ENCODE results near the gene PYDC2.

The PYDC2 gene

GRCh38 chr3:191461113-191461595 lies at the start of gene PYDC2:
PYDC2 (plus strand) TSS chr3:191461163; CDS start chr3:191461163, 0 bp downstream.
- no peak for DNase-seq (ENCODE audit: low read depth in 2 of 2)

- DNase-seq (ENCODE audit: low read depth in 2 of 2), result no peak
These were observed 48.2 kb upstream of the PYDC2 start for GRCh38 chr3:191412759-191413158.

GRCh38 chr3:191414286-191414685 lies 46.7 kb upstream of the PYDC2 start:
- no peak for DNase-seq (ENCODE audit: low read depth in 2 of 2)

DNA sequence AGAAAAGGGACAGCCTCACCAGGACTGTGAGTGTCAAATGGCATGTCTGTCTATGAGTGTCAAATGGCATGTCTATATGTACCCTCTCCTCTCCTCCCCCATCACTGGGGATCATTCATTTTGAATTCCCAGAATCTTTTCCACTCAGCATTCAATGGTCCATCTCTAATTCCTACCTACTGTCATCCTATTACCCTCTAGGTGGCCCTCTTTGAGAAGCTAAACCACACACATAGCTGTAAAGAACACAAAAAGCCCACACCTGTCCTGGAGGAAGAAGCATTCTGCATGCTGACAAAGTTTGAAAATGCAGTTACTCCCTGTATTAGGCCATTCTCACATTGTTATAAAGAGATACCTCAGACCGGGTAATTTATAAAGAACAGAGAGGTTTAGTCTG lies 46.2 kb upstream of the PYDC2 start:
- no peak for DNase-seq (ENCODE audit: low read depth in 2 of 2)

- no peak for DNase-seq (ENCODE audit: low read depth in 2 of 2)
These were observed 45.4 kb upstream of the PYDC2 start for GRCh38 chr3:191415566-191415965.

GRCh38 chr3:191417457-191417729 lies 43.6 kb upstream of the PYDC2 start:
- no peak for DNase-seq (ENCODE audit: low read depth in 2 of 2)

DNA sequence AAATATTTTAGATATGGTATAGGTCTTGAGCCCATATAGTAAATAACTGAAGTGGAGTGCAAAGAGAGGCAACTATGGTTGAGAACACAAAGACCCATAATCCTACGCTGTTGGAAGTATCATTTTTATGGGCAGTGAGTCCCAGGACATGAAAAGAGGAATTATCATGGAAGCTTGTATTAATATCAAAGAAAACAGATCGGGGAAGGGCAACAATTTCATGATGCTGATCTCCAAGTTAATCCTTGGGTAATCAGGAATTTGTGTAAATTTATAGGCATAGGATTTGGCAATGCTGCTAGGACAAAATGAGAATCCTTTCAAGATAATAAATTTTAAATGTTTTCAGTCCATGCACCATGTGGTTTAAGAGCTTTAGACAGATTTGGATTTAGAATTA lies 40.2 kb upstream of the PYDC2 start:
- no peak for DNase-seq (ENCODE audit: low read depth in 2 of 2)

- no peak for DNase-seq (ENCODE audit: low read depth in 2 of 2)
These were observed 36.1 kb upstream of the PYDC2 start for GRCh38 chr3:191424881-191425280.

GRCh38 chr3:191425322-191425734 lies 35.6 kb upstream of the PYDC2 start:
- no peak for DNase-seq (ENCODE audit: low read depth in 2 of 2)

- DNase-seq (ENCODE audit: low read depth in 2 of 2), result no peak
These were observed 34.7 kb upstream of the PYDC2 start for GRCh38 chr3:191426311-191426710.

GRCh38 chr3:191428177-191428576 lies 32.8 kb upstream of the PYDC2 start:
- DNase-seq (ENCODE audit: low read depth in 2 of 2), result no peak

DNA sequence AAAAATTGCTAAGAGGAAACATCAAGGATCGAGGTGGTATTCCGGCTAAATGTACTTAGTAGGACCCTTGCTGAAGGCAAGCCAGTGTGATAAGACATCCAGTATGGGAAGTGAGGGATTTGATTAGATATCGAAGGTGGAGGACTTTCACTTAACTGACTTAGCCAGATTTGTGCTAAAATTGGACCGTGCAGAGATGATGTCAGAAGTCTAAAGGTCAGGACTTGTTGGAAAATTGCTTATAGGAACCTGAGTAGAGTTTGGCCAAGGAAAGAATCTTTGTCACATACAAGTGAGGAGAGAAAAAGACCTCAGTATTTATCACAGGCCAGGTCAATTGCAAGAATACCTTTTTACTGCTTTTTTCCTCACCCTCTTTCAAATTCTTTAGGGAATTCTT lies 30.9 kb upstream of the PYDC2 start:
- DNase-seq (ENCODE audit: low read depth in 2 of 2), result no peak

DNA sequence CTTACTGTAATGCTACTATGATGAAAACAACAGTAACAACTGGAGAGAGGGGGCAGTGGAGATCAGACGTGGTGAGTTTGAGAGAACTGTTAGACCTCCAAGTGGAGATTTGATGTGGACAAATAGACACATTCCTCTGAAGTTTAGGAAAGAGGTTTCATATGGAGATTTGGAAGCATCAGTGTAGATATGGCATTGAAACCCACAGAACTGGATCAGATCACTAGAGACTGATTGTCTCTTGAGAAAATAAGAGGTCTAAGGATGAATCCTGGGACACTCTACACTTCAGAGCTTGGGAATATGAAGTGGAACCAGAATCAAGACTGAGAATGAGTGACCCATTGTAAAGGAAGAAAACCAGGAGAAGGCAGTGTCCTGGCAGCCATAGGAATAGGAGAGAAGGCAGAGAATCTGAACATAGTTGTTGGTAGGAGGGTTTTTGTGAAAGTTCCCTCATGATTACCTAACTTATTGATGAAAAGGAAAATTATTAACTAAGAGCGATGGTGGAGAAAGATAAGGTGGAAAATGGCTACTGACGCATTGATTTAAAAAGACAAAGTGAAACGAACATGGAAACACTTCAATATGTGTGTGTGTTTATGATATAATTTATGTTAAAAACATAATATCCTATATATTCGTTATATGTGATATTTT lies 29.7 kb upstream of the PYDC2 start:
- DNase-seq (ENCODE audit: low read depth in 2 of 2), result no peak

DNA sequence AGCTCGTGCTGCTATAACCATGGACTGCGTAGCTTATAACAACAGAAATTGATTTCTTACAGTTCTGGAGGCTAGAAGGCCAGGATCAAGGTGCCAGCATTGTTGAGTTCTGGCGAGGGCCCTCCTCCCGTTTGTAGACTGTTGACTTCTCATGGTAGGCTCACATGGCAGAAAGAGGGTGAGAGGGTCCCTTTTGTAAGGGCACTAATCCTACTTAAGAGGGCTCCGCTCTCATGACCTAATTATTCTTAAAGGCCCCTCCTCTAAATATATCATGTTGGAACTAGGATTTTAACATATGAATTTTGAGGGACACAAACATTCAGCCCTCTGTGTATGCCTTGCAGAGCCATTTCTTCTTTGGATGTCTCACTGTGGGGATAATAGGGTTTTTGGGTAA lies 28.8 kb upstream of the PYDC2 start:
- no peak for DNase-seq (ENCODE audit: low read depth in 2 of 2)

- no peak for DNase-seq (ENCODE audit: low read depth in 2 of 2)
These were observed 26.9 kb upstream of the PYDC2 start for GRCh38 chr3:191434024-191434423.

DNA sequence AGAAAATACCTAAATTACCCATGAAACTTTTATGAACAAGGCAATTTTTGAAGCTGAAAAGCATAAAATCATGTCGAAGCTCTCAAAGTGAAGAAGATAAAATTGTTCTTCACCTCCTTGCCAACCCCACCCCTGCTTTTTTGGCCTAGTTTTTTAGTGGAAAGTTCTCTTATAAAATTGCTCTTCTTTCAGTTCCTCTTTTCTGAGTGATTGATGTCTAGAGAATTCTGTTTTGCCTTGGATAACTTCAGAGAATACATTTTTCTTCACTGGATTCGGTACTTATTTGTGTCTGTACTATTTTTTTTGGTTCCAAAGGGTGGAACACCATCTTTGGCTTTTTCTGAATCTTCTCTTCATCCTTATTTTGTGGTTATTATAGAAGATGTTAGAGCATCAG lies 25.0 kb upstream of the PYDC2 start:
- no peak for DNase-seq (ENCODE audit: low read depth in 2 of 2)

GRCh38 chr3:191438150-191438814 lies 22.7 kb upstream of the PYDC2 start:
- no peak for DNase-seq (ENCODE audit: low read depth in 2 of 2)

- DNase-seq (ENCODE audit: low read depth in 2 of 2), result no peak
These were observed 20.4 kb upstream of the PYDC2 start for GRCh38 chr3:191440532-191440931.

DNA sequence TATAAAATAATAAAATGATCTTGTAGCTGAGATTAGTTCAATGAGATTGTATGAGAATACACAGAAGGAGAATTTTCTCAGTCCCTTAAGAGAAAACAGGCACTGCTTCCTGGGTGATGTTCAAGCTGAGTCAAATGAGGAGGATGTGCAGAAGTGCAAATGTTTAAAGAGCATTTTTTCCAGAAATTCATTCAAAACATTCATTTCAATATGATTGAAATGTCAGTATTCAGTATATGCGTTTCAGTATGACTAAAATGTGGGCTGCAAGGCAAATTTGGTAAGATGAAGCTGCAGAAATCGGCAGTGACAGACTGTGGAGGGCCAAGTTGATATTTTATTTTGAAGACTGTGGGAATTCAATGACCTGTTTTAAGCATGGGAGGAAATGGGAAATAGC lies 19.3 kb upstream of the PYDC2 start:
- DNase-seq (ENCODE audit: low read depth in 2 of 2), result no peak

GRCh38 chr3:191444569-191444968 lies 16.4 kb upstream of the PYDC2 start:
- no peak for DNase-seq (ENCODE audit: low read depth in 2 of 2)

DNA sequence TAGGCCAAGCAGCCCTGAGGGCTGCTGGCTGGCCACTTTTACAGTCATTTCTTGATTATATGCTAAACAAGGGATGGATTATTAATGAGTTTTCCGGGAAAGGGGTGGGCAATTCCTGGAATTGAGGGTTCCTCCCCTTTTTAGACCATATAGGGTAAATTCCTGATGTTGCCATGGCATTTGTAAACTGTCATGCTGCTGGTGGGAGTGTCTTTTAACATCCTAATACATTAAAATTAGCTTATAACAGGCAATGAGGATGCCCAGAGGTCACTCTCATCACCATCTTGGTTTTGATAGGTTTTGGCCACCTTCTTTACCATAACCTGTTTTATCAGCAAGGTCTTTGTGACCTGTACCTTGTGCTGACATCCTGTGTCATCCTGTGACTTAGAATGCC lies 11.7 kb upstream of the PYDC2 start:
- DNase-seq (ENCODE audit: low read depth in 2 of 2), result no peak

- no peak for DNase-seq (ENCODE audit: low read depth in 2 of 2)
These were observed 5.6 kb upstream of the PYDC2 start for GRCh38 chr3:191455257-191455952.

- DNase-seq (ENCODE audit: low read depth in 2 of 2), result no peak
These were observed 603 bp upstream of the PYDC2 start for GRCh38 chr3:191460360-191460759.
